SKM-1 treated with dmso at 0.1 percent for 144 hours (cell line): ENCODE results near the gene FMO3.

Source experiments
- DNase-seq: peaks from one replicate; lab custom pipeline; 2025; ENCODE audit not compliant: unreplicated experiment; lab: John Stamatoyannopoulos, UW

Gene FMO3

DNA sequence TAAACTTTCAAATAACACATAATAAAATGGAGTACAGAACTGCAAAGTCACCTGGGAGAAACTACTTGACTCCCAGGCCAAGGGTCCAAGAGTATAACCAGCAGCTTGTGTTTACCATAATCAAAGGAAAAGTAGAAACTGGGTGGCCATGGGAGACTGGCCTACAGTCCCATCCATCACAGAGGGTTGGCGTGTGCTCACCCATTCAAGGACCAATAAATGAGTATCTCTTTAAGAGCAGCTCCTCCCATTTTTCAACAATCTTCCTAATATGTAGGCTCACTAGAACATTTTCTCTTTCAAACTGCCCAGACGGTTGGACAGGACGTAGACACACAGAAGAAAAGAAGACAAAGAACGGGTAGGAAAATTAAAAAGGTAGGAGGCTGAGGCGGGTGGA lies at the start of gene FMO3:
FMO3 (plus strand) TSS at position 302 of the 400 bp plus-strand sequence. CDS start 1,754 bp downstream, outside the sequence.
- no peak for DNase-seq

DNA sequence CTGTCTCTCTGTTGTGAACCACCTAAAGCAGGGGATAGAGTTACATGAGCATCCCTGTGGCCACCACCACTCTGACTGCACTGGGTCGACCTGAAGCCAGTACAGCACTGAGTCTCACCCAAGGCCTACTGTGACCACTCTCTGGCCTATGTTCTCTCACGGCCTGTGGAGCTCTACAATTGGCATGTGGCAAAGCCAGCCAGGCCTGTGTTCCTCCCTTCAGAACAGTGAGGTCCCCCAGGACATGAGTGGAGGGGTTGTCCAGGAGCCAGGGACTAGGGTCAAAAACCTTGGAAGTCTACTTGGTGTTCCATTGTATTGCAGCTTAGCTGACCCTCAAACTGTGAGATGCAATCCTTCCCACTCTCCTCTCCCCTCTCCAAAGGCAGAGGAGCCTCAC lies 42.7 kb upstream of the FMO3 start:
- DNase-seq, result no peak

DNA sequence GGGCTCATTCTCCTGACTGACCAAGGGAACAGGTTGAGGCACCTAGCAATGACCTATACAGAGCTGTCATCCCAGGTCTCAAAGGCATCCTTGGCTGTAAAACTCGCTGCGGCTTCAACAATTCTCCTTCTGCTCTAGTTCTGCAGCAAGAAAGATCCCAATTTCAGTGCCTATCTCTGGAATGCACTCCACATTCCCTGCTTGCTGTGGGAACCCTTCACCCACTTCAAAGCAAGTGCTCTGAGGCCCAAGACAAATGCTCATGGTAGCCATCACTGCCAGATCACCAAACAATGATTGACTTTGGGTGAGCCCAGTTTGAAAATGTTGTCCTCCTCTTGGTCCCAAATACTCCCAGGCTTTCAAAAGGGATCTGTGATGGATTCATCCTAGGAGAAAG lies 37.7 kb upstream of the FMO3 start:
- no peak for DNase-seq

DNA sequence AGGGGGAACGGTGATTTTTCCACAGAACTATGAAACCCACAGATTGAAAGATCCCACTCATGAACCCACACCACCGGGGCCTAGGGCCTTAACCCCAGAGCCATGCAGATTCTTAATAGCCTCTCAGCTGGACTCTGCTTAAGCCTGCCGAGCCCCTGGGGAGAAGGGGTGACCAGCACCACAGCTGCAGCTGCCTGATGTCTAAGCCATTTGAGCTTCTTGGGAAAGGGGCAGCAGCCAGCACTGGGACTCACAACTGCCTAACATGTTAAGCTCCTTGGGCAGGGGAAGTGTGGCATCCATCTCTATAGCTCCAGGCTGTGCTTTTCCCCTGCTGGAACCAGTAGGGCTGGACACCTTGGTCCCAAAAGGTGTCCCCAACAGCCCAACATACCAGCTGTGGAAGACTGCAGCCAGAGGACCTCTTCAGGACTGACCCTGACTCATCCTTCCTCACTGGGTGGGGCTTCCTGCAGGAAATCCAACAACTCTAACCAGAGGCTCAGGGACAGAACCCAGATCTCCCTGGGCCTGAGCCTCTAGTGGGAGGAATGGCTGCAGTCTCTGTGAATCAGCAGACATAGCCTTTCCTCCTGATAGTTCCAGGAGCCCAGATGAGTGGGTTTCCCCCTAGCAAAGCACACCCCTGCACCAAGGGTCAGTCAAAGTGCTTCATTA lies 34.6 kb upstream of the FMO3 start:
- DNase-seq, result no peak

DNA sequence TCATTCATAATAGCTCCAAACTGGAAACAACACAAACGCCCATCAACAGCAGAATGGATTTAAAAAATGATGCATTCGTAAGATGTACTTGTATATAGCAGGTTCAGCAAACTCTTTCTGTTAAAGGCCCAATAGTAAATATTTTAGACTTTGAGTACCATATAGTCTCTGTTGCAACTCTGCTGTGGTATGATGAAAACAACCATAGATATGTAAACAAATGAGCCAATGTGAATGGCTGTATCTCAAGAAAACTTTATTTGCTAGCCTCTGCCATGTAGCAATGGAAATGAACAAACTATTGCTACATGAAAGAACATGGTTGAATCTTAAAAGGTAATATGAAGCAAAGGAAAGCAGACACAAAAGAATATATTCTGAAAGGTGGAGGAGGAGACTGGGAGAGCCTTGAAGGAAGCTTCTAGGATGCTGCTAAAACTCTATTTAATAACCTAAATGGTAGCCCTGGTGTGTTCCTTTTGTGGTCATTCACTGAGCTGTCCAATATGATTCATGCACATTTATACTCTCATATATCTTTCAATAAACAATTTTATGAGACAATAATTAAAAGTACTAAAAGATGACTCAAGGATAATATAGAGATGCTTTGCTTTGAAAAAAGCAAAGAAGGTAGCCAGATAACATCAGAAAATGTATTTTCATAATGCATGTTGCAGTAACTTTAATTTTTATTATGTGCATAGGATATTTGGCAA lies 29.1 kb upstream of the FMO3 start:
- DNase-seq, result no peak

DNA sequence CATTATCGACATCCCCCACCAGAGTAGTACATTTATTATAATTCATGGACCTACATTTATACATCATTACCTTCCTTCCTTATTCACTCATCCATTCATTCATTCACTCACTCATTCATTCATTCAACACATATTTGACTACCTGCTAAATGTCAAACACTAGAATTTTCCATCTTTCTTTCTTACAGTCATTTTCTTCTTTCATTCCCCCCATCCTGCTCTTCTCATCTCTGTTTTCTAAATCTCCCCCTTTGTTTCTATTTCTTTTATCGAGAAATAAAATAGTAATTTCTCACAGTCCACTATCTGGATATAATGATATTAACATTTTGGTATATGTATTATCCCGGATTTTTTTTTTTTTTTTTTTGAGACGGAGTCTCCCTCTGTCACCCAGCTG lies 27.8 kb upstream of the FMO3 start:
- DNase-seq, result no peak

DNA sequence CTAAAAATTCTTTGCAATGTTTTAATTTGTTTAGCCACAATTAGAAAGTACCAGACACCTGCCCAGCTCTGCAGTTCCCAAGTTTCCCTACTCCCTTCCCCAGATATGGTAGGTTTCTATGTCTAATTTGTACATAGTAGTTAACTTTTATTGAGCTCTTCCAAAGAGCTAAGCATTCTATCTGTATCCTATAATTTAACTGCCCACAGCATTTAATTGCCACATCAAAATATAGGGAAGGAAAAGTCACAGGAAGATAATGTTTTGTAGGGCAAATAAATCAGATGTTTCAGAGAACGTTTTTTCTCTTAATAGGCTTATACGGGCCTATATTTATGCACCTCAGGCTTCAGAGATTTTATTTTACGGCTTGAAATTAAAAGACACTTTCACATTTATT lies 15.7 kb upstream of the FMO3 start:
- DNase-seq, result no peak

DNA sequence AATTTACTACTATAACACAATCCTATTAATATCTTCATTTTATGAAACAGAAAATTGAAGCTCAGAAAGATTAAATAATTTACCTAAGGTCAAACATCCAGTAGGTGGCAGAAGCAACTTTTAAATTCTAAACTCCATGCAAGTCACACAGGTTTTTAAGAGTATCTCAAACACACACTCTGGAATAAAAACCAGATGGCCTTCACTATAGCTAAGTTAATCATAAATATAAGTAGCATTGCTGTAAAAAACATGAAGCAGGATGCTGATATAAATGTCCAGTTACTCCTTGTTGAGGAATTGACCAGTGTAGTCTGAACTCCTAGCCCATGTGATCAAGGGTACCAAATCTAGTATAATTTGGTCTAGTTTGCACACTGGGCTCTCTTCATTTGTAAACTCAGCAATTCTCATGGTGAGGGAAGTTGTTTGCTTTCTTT lies 9.4 kb upstream of the FMO3 start:
- no peak for DNase-seq

DNA sequence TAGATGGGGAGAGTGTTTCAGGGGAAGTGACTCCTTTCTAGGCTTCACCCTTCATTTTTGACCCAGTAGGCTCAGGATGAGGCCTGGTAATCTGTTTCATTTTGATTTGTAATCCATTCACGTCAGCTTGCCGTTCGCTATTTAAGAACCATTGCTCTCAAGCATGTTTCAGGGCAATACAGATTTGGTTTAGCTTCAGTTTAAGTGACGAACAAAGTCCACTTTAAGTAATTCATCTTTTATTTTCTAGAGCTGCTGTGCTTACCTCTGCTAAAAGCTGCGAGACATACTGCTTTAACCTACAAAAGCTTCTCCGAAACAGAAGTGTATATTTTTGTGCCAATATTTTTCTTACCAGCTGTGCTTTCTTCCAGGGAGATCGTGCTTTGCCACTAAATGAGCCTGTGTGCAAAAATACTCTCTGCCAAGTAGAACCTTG lies 8.9 kb upstream of the FMO3 start:
- no peak for DNase-seq

DNA sequence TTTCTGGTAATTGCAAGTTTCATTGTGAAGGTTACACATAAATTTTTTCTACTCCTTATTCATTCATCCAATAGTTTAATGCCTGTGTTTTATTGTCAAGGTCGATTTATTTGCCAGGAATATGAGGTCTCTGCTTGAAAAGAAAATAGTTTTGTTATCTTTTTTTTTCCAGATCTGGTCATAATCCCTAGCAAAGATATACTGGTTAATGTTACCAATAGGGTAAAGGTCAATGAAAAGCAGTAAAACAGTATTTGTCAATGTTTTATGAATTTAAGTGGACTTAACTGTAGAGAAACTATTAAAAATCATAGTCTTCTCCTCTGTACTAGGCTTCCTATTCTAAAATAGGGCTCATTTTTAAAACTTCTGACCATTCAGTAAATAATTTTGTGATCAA lies 8.1 kb upstream of the FMO3 start:
- no peak for DNase-seq

DNA sequence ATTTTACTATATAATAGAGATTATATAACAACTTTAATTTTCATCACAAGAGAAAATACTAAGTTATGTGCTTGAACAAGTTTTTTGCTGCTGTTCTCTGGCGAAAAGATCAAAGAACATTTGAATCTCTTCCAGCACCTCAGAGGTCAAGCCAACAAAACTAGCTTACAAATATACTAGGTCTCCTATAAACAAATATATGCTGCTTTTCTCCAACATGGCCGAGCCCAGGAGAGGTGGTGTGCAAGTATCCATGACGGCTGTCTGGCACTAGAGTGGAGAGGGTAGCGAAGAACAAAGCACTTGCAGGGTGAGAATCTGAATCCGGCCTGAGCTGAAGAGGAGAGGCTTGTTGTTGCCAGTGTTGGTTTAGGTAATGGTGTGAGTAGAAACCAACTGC lies 7.5 kb upstream of the FMO3 start:
- no peak for DNase-seq

DNA sequence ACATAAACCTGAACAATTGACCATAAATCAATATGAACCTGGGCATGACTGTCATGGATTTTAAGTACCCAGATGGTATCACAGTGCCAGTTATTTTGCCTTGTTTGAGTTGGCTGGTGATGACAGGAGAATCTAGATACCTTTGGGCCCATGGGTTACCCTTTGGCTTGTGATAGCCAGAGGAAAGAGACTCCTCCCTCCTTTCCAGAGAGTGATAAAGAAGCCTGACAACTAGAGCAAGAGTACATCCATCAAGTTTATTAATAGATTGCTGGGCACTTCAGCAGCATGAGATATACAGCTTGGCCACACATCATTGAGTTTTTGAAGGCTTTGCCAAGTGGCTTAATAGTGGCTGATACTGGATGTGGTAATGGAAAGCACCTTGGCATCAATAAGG lies 6.6 kb upstream of the FMO3 start:
- no peak for DNase-seq

DNA sequence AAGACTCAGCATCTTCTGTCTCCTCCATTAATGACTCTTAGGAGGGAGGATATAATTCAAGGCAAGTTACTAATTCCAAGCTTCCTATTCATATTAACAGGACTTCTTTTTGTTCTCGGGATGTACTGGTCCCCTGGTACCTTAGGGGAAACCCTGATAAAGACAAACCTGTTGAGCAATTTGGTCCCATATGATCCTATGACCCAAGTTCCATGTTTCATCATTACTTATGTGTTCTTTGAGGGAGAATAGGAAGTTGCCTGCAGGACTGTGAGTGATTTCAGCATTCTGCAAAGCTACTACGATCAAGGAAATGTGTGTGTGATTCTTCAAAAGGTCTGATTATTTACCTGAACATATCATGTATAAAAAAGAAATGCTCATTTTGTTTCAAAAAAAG lies 5.8 kb upstream of the FMO3 start:
- no peak for DNase-seq

DNA sequence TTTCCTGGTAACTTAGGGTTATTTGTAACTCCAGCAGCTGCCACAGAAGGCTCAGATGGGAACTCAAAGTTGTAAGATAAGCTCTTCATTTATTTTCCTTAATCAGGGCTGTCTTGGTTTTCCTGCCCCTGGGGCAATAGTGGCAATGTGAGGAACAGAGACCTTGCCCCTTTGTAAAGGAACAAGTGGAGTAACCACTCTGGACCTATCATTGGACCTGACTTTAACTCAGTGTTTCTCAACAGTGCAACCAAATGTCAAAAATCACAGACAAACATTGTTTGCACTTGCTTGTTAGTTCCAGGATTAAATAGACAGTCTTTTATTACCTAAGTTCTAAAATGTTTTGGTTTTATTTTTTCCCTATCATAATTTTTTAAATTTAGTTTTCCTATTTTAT lies 2.8 kb upstream of the FMO3 start:
- no peak for DNase-seq

DNA sequence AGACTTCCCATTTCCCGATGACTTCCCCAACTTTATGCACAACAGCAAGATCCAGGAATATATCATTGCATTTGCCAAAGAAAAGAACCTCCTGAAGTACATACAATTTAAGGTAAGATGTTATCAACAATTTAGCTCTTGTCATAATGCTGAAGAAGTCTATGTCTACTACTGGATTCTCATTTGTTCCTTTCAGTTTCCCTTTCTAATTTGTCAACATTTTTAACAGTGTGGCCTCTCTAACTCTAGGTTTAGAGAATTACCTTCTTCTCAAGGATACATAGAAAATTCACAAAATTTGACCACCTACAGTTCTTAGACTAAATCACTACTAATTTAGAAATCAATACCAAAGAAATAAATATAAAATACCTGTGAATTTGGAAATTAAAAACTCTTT lies 13.2 kb downstream of the FMO3 start:
- DNase-seq, result no peak

DNA sequence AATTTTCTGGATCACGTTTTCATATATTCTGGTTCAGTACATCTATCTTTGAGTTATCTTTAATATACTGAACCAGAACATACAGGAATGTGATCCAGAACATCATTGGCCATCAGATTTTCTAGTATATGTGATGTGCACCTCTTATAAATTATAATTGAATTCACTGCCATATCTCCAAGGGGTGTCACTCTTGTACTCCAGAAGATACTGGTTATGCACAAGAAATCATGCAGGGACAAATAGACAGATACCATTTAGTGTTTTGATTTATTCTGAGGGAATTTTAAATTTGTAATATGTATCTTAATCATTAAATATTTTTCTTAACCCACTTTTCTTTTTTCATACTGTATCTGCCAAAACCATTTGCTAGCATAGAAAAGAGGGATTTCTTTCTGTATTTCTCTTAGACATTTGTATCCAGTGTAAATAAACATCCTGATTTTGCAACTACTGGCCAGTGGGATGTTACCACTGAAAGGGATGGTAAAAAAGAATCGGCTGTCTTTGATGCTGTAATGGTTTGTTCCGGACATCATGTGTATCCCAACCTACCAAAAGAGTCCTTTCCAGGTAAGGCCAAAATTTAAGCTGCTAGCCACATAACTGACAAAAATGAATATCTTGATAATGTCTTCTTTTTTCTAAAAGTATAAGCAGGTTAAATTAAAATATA lies 16.7 kb downstream of the FMO3 start:
- no peak for DNase-seq

DNA sequence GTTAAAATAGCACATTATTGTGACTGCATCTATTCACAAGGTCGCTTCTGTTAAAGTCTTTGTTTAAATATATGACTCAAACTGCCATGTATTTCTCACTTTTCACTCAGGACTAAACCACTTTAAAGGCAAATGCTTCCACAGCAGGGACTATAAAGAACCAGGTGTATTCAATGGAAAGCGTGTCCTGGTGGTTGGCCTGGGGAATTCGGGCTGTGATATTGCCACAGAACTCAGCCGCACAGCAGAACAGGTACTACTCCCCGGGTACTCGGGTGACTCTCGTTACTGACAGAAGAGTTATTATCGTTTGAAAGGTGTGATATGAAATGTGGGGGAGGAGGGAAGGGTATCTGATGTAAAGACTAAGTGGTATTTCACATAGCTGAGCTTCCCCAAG lies 17.3 kb downstream of the FMO3 start:
- DNase-seq, result no peak

DNA sequence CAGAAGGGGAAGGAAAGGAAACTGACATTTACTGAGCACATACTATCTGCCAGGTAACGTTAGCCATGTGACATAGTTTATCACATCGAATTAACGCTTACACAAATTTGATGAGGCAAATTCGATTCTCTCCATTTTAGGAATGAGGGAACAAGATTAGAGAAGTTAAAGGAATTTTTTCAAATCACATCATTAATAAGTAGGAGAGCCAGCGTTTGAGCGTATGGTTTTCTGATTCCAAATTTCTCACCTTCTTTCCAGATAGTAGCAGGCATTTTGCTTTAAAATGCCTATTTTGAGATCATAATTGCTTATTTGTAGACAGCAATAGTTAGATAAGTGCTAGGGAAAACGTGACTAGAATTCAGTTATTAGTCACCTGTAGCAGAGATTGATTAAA lies 19.3 kb downstream of the FMO3 start:
- DNase-seq, result no peak

DNA sequence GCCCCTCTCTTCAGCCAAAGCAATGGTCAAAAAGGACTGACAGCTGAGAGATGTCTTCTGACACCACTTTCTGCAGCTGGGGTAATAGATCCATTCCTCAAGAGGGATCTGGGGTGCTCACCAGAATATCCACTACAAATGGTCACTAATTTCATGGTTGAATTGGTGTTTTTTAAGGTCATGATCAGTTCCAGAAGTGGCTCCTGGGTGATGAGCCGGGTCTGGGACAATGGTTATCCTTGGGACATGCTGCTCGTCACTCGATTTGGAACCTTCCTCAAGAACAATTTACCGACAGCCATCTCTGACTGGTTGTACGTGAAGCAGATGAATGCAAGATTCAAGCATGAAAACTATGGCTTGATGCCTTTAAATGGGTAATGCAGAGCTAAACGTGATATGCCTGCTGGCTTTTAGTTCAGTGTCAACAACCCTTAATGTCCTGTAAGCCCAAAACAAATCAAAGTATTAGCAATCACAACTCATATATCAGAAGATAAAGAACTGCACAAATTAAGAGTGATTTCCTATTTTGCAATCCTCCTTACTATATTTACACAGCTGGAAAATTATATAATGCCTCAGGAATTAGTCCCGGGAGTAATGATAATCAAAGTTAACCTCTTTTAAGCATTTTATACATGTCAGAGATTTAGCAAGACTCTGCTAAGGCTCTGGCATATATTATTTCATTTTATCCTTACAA lies 20.1 kb downstream of the FMO3 start:
- no peak for DNase-seq

DNA sequence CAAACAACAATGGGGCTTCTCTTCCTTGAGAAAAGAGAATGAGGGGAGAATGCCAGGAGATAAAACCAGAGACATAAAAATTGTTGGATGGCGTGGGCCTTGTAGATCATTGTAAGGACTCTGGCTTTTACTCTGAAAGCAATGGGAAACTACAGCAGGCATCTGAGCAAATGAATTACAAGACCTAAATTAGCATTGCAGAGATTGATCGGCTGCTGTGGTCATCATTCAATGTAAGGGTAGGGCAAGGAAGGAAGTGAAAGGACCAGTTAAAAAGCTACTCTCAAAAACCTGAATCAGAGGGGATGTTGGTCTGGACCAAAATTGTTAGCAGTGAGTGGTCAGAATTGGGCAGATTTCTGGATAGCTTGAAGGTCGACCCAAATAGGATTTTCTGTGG lies 21.4 kb downstream of the FMO3 start:
- no peak for DNase-seq

DNA sequence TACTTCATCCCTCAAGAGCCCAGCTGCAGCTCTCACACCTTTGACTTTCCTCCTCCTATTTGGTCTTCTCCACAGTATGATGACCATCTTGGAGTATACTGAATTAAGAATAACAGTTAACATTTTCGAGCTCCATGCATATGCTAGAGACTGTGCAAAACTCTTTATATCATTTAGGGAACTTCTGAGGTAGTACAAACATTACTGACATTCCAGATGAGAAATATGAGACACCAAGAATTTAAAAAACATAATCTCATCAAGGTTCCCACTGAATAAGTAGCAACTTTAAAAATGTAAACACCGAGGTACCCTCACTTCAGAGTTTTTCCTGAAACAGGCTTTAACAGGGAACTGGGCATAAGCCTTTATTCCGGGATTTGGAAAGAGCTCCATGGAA lies 22.7 kb downstream of the FMO3 start:
- DNase-seq, result no peak
